Breast epithelium (tissue), 4 donors: ENCODE results near the gene C1orf50. TPM values are rescaled to one million over a fixed set of nuclear protein-coding genes. Genes with fewer than 3 reads are reported as not detected.
"Not testable (repeated sequence)": the region's sequence is repeated elsewhere in the genome, so short reads cannot be mapped to it uniquely, and the experiment has no call there.

Experiments
- DNase-seq, 2 donors: peaks; one replicate each; pipeline ENCODE4 v3.0.0-alpha.2; 2019; ENCODE audit warnings: low spot score in 2 of 2
- H3K27ac ChIP-seq, 2 donors: fragments of 200-600 bp; sonication (generic) in 1 of 2; one replicate each; pipeline ENCODE4 v1.5.1; 2016 to 2019; ENCODE audit warnings: mild to moderate bottlenecking in 1 of 2
- H3K27me3 ChIP-seq, 2 donors: fragments of 200-600 bp; sonication (generic) in 1 of 2; one replicate each; pipeline versions ENCODE4 v1.5.1 to v1.6.0; 2017 to 2019; ENCODE audit warnings: control low read depth in 1 of 2, mild to moderate bottlenecking in 1 of 2
- H3K36me3 ChIP-seq: fragments of 200-600 bp; one replicate; pipeline ENCODE4 v1.5.1; 2019
- H3K4me1 ChIP-seq, 2 donors: fragments of 200-600 bp; sonication (generic); one replicate each; pipeline ENCODE4 v1.5.1; 2016 to 2019; ENCODE audit warnings: control low read depth in 1 of 2
- H3K4me3 ChIP-seq, 3 donors: fragments of 200-600 bp; sonication (generic); 1 replicate in 2 of 3; 2 replicates in 1 of 3; pipeline ENCODE4 v1.5.1; 2016 to 2019; ENCODE audit warnings: mild to moderate bottlenecking in 3 of 3, moderate library complexity in 2 of 3
- H3K9me3 ChIP-seq, 2 donors: fragments of 200-600 bp; sonication (generic) in 1 of 2; one replicate each; pipeline ENCODE4 v1.5.1; 2016 to 2019; ENCODE audit warnings: control low read depth in 1 of 2
- POLR2A ChIP-seq: fragments of 450-650 bp; IDR thresholded peaks from one replicate; pipeline ENCODE4 v1.6.1; 2016; ENCODE audit warnings: antibody characterized with exemption, mild to moderate bottlenecking, moderate library complexity
- POLR2AphosphoS5 ChIP-seq, 3 donors: sonication (generic); formaldehyde crosslinking; IDR thresholded peaks; one replicate each; pipeline ENCODE4 v1.6.1; 2017; ENCODE audit warnings: antibody characterized with exemption in 3 of 3
- intact Hi-C: fragments of 100-400 bp; cut with DNase I; formaldehyde crosslinking; loops from one replicate; pipeline ENCODE4 v1.15.1; 2023; ENCODE audit warnings: low total_unique reads
- total RNA-seq, 3 donors: library from RNA; depleted of rRNA; stranded (reverse); fragments of >200 nt; gene quantifications; one replicate each; pipeline ENCODE4 v1.1.0, GENCODE V29; 2016
- TF ChIP-seq, protein P1 (sequence below), 3 donors: fragments of 450-650 bp; IDR thresholded peaks; one replicate each; pipeline ENCODE4 v1.5.1; 2016 to 2017; ENCODE audit warnings: antibody characterized with exemption in 3 of 3, mild to moderate bottlenecking in 3 of 3, moderate library complexity in 3 of 3

The C1orf50 gene
- 10 to 100 TPM in 1 of 3 donors, 1 to 10 TPM in 2; 5.2 to 10.8 (median 6.7) TPM for total RNA-seq

GRCh38 chr1:42766741-42767509, at the start of gene C1orf50, which contains the start of gene P3H1:
C1orf50 (plus strand) TSS chr1:42767249; CDS start chr1:42767312, 63 bp downstream.
P3H1 (minus strand) TSS chr1:42767028; CDS start chr1:42766971, 57 bp downstream.
- Histone ChIP-seq H3K4me3 (peak within 1 kb of the TSS; percentile 70 to 98 (median 96)), H3K4me1 (peaks cover 5 to 7% of the 10 kb centered on the region in 2 donors), H3K27me3 (no peaks in the 10 kb centered on the region), H3K9me3 (no peaks in the 10 kb centered on the region), H3K36me3 (no peaks in the 10 kb centered on the region), H3K27ac (peak within 1 kb of the TSS; percentile 88 to 93)
- intact Hi-C loops: no loop called here
- DNase-seq: peak; percentile 99 to 100
- peak; percentile 90 for TF ChIP-seq POLR2A
- peak; percentile 76 to 95 (median 82) for TF ChIP-seq POLR2AphosphoS5 (IDR thresholded peaks at IDR 0.05)
- TF ChIP-seq, protein P1, sequence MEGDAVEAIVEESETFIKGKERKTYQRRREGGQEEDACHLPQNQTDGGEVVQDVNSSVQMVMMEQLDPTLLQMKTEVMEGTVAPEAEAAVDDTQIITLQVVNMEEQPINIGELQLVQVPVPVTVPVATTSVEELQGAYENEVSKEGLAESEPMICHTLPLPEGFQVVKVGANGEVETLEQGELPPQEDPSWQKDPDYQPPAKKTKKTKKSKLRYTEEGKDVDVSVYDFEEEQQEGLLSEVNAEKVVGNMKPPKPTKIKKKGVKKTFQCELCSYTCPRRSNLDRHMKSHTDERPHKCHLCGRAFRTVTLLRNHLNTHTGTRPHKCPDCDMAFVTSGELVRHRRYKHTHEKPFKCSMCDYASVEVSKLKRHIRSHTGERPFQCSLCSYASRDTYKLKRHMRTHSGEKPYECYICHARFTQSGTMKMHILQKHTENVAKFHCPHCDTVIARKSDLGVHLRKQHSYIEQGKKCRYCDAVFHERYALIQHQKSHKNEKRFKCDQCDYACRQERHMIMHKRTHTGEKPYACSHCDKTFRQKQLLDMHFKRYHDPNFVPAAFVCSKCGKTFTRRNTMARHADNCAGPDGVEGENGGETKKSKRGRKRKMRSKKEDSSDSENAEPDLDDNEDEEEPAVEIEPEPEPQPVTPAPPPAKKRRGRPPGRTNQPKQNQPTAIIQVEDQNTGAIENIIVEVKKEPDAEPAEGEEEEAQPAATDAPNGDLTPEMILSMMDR (IDR thresholded peaks at IDR 0.05): peak in 1 of 3 donors; percentile 7

DNA sequence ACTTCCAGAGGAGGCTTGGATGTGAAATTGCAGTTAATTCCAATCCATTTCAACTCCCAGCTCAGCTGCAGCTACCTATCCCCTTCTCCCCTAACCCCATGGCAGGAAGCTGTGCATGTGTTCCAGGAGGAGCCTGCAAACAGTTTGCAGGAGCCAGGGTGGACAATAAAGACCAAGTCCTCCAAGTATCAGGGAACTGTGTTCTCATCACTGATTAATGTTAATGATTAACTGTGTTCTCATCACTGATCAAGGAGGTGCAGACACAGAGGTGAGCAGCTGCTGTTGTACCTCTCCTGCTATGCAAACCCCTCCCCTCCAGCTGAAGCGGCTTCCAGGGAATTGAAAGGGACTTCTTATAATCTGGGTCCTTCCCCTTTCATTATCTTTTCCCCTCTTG, 46.2 kb upstream of the C1orf50 start:
- H3K4me3 ChIP-seq: no peak overlapping the region
- no peaks in the 10 kb centered on the region for H3K36me3 ChIP-seq
- no peak overlapping the region for H3K27ac ChIP-seq
- H3K9me3 ChIP-seq: no peaks in the 10 kb centered on the region
- TF ChIP-seq POLR2A (no peak), POLR2AphosphoS5 (IDR thresholded peaks at IDR 0.05) (no peak)
- TF ChIP-seq, protein P1 (IDR thresholded peaks at IDR 0.05): no peak
- H3K27me3 ChIP-seq: no peaks in the 10 kb centered on the region
- intact Hi-C loops: loop anchor here (5.0 kb wide), 1 partner anchor 686 kb away; no protein-coding TSS in a partner anchor
- DNase-seq: no peak
- H3K4me1 ChIP-seq: no peaks in the 10 kb centered on the region

DNA sequence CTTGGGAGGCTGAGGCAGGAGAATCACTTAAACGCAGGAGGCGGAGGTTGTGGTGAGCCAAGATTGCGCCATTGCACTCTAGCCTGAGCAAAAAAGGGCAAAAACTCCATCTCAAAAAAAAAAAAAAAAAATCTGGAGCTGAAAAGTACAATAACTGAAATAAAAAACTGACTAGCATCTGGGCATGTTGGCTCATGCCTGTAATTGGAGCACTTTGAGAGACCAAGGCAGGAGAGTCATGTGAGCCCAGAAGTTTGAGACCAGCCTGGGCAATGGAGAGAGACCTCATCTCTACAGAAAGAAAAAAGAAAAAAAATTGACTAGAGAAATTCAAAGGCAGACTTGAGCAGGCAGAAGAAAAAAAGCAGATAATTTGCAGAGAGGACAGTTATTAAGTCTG, 45.1 kb upstream of the C1orf50 start:
- Histone ChIP-seq H3K4me3 (no peak overlapping the region), H3K9me3 (no peaks in the 10 kb centered on the region), H3K27me3 (no peaks in the 10 kb centered on the region), H3K36me3 (no peaks in the 10 kb centered on the region), H3K4me1 (no peaks in the 10 kb centered on the region), H3K27ac (no peak overlapping the region)
- no peak for DNase-seq
- no peak for TF ChIP-seq POLR2AphosphoS5 (IDR thresholded peaks at IDR 0.05)
- TF ChIP-seq, protein P1 (IDR thresholded peaks at IDR 0.05): no peak
- no peak for TF ChIP-seq POLR2A
- intact Hi-C loops: loop anchor here (5.0 kb wide), 1 partner anchor 685 kb away; no protein-coding TSS in a partner anchor

- DNase-seq, H3K9me3 ChIP-seq, H3K4me1 ChIP-seq, H3K36me3 ChIP-seq, H3K4me3 ChIP-seq, H3K27ac ChIP-seq, H3K27me3 ChIP-seq: not testable (repeated sequence)
- intact Hi-C loops: loop anchor here (5.0 kb wide), 1 partner anchor 685 kb away; no protein-coding TSS in a partner anchor
Observed at GRCh38 chr1:42722403-42722802, 44.6 kb upstream of the C1orf50 start.

GRCh38 chr1:42723511-42723910, 43.5 kb upstream of the C1orf50 start:
- TF ChIP-seq, protein P1 (IDR thresholded peaks at IDR 0.05): no peak
- TF ChIP-seq POLR2AphosphoS5 (IDR thresholded peaks at IDR 0.05): no peak
- TF ChIP-seq POLR2A: no peak
- intact Hi-C loops: loop anchor here (5.0 kb wide), 1 partner anchor 684 kb away; no protein-coding TSS in a partner anchor
- DNase-seq: no peak

DNA sequence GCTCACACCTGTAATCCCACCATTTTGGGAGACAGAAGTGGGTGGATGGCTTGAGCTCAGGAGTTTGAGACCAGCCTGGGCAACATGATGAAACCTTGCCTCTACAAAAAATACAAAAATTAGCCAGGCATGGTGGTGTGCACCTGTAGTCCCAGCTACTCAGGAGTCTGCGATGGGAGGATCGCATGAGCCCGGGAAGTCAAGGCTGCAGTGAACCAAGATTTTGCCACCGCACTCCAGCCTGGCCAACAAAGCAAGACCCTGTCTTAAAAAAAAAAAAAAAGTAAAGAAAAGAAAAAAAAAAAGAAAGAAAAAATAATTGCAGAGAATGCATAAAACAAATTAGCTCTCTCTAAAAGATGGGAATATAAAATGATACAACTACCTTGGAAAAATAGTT, 41.2 kb upstream of the C1orf50 start:
- H3K4me3 ChIP-seq, H3K27ac ChIP-seq, H3K9me3 ChIP-seq, H3K36me3 ChIP-seq, intact Hi-C loops, DNase-seq, H3K27me3 ChIP-seq, H3K4me1 ChIP-seq: not testable (repeated sequence)

More at GRCh38 chr1:42723511-42723910, 43.5 kb upstream of the C1orf50 start:
- Histone ChIP-seq H3K9me3 (no peaks in the 10 kb centered on the region), H3K36me3 (no peaks in the 10 kb centered on the region), H3K27me3 (no peaks in the 10 kb centered on the region), H3K4me3 (no peak overlapping the region), H3K27ac (no peak overlapping the region), H3K4me1 (no peaks in the 10 kb centered on the region)
